T1000 (cell line): Measurements from ENCODE around the gene P2RX2.

Experiments used
- DNase-seq: peaks from one replicate; lab custom pipeline; 2025; ENCODE audit warnings: mixed read lengths; lab: John Stamatoyannopoulos, UW

P2RX2 gene

GRCh38 chr12:132620113-132620898, 1.7 kb downstream of the P2RX2 start:
- DNase-seq, result no peak

GRCh38 chr12:132620899-132621656, 2.5 kb downstream of the P2RX2 start:
- DNase-seq, result no peak

DNA sequence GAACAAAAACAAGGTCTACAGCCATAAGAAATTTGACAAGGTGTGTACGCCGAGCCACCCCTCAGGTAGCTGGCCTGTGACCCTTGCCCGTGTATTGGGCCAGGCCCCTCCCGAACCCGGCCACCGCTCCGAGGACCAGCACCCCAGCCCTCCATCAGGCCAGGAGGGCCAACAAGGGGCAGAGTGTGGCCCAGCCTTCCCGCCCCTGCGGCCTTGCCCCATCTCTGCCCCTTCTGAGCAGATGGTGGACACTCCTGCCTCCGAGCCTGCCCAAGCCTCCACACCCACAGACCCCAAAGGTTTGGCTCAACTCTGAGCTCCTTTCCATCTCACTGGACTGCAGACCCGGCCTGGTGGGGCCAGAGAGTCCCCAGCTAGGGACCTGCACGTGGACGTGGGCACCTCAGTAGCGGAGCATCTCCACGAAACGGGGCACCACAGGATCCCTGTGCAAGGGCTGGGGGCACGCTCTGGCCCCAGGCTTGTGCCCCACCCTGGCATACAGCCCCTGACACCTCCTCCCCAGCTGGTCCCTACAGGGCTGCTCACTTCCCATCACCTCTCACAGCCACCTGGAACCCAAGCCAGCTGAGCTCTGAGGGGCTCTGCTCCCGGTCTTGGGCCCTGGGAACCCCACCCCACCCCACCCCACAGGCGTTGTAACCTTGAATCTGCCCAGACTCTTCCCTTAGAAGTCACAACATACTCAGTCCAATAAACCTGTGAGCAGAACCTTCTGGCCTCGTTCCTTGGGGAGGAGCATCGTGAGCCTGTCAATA, 3.3 kb downstream of the P2RX2 start:
- DNase-seq, result no peak

DNA sequence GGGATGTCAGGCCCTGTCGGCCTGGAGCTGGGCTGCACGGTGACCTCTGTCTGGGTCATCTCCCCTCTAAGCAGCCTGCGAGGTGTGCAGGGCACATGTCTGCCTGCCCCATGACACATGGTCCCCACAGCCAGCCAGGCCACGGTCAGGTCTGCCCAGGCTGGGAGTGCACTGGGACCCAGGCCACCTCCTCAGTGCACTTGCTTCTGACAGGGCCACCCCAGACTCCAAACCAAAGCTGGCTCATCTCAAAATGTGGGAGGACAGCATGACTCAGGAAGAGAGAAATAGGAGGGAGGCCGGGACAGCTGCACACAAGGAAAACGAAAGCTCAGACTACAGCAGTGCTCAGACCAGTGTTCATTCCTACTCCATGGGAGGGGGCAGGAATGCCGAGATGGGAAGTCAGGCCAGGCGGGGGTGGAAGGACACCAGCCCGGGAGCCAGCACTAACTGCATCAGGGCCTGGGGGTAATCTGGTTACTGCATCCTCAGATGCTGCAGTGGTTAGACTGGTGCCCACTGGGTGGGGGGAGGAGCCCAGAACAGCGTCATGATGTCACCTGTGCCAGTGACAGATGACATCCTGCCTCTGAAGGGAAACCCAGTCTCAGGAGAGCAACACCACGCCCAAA, 4.0 kb downstream of the P2RX2 start:
- DNase-seq, result no peak

DNA sequence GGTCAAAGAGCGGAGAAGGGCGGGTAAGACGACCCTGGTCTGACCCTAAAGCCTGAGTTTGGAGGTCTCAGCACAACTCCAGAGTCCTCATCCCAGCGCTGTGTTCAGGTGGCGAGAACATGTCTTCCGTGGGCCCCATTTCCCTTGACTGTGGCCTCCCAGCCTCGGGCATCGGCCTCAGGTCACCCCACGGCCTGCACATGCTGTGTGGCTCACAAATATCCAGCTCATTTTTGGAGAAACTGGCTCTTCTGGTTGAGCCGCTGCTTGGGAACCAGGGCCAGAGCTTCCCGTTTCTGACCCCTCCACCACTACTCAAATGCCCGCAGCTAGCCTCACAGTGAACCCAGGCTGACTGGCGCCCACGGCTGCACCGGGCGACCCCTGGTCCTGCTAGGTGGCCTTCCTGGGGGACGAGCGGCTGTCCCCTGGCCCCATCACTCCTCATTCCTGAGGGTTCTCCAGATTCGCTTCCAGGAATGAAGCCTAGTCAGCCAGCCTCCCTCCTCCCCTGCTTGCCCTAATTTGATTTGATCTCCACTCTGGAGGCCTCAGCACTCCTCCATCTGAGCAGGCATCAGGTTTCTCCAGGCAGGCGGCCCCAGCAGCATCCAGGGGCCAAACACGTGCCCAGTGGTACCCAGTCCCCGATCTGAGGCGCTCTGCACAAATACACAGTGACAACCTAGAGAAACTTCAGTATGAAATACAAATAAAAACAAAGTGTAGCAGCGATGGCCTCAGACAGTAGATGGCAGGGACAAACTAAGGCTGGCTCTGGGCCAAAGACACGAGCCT, 4.7 kb downstream of the P2RX2 start:
- no peak for DNase-seq

GRCh38 chr12:132624186-132624855, 5.7 kb downstream of the P2RX2 start:
- no peak for DNase-seq

- DNase-seq, result no peak
These were observed 6.5 kb downstream of the P2RX2 start for GRCh38 chr12:132624910-132625630.

GRCh38 chr12:132625731-132626430, 7.3 kb downstream of the P2RX2 start:
- no peak for DNase-seq

GRCh38 chr12:132629330-132629729, 10.8 kb downstream of the P2RX2 start:
- DNase-seq, result no peak

DNA sequence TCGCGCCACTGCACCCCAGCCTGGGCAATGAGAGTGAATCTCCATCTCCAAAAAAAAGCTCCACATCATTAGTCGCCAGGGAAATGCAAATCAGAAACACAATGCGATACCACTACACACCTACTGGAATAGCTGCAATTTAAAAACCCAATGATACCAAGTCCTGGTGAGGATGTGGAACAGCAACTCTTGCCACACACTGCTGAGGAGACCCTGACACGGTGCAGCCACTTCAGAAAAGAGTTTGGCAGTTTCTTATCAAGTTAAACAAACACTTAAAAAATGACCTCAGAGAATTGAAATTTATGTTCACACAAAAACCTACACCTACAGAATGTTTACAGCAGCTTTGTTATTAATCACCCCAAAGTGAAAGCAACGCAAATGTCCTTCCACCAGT, 12.1 kb downstream of the P2RX2 start:
- DNase-seq, result no peak

DNA sequence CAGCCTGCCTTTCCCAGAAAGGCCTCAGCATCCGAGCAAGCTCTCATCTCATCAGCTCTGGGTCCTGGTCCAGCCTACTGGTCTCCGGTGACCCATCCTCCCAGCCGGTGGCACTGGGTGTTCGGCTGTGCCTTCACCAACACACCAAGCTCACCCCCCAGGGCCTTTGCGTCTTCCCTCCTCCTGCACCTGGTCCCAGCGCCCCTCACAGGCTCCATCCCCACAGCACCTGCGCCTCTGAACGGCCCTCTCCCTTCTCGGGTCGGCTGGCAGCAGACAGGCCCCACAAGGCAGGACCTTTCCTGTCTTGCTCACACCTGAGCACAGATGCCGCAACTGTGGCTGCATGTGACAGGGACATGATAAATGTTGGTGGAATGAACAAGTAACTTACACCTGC, 13.1 kb downstream of the P2RX2 start:
- DNase-seq, result no peak

DNA sequence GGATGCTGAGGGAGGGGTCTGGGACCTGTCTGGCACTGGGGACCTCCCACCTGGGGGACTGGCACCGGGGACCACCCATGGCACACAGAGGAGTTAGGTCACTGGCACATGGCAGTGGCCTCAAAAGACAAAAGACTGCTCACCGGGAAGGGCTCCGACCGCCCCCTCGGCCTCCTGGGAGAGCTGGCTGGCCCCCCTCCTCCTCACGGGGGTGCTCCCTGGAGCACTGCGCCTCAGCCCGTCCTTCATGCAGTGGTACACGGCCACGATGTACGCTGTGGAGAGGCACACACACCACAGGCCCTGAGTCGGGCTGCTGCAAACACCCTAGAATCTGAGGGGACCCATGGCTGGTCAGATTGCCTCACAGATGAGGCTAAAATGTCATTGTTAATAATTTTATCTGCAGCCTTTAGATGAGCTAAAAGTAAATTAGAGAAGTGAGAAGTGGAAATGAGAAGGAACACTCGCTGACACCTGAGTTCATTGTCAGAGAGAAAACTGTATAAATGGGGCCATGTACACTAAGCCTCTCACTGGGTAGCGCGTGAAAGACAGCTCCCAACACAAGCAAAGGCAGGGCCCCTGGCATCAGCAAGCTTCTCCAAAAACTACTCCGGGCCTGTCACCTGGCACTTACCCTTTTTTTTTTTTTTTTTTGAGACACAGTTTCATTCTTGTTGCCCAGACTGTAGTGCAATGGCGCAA, 14.1 kb downstream of the P2RX2 start:
- no peak for DNase-seq

GRCh38 chr12:132633398-132633797, 14.8 kb downstream of the P2RX2 start:
- DNase-seq, result no peak

- no peak for DNase-seq
These were observed 15.3 kb downstream of the P2RX2 start for GRCh38 chr12:132633901-132634300.

DNA sequence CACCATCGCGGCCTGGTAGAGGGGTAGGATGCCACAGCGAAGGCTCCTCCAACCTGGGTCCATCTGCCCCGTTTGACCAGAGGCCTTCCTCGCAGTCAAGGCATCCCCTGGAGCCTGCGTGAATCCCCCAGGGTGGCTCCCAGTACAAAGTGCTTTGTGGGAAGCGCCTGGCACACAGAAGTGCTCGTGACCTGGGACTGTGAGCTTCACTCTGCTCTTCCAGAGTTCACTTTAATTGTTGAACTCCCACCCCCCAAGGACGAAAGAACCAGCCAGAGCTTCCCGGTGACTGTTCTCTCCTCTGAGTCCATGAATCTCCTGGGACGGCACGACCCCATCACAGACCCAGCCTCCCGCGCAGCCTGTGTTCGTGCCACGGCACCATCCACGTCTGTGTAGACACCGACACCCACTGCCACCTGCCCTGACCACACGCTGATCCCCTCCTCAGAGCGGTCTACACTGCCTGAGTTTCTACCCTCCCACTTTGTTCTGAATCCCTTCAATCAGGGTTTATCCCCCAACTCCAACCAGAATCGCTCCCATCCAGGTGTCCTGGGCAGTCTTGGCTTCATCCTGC, 15.9 kb downstream of the P2RX2 start:
- DNase-seq, result no peak

- DNase-seq, result no peak
These were observed 16.7 kb downstream of the P2RX2 start for GRCh38 chr12:132635076-132635955.

GRCh38 chr12:132637811-132638210, 19.2 kb downstream of the P2RX2 start:
- DNase-seq, result no peak
